GM12891 (cell line): ENCODE measurements around the gene ZP3.
"Not testable (repeated sequence)": the region's sequence is repeated elsewhere in the genome, so short reads cannot be mapped to it uniquely, and the experiment has no call there.

Source experiments
- DNase-seq: peaks from one replicate; pipeline ENCODE4 v3.0.0; 2011; ENCODE audit warnings: low spot score; ENCODE audit not compliant: insufficient read length
- FAIRE-seq: peaks from 2 replicates; lab custom pipeline; 2011; peaks lifted over from hg19 to GRCh38; lab: Jason Lieb, UNC

Gene ZP3

DNA sequence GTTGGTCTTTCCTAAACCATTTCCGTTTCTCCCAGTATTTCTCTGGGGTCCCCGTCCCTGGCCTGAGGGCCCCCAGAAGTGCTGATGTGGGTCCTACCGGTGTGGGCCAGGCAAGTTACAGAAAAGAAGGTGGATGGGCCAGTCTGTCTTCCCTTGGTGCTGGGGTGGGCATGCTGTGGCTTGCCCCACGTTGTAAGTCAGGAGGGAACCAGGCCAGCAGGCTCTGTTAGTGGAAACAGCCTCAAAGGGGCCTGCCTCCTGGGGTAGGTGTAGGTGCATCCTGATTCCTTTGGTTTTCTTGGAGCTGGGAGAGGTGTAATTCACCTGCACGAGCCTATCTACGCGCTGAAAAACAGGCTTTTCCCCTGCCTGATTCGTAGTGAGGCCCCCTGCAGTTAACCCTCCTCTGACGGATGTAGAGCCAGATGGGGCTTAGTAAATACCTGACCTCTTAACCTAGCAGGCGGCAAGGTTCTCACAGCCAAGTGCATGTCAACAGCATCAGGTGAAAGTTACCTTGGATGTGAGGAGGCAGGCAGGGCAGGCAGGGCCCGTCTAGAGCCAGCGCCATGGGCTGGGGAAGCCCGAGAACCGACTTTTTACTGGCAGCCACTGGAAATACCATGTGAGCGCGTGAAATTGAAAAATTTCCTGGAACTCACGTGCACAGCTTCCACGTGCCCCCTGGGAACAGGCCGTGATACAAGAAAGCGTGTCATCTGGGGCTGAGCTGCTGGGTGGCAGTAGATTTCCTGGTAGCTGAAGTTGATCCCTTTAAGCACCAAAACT lies 61.3 kb downstream of the ZP3 start:
- not testable (repeated sequence) for DNase-seq, FAIRE-seq

DNA sequence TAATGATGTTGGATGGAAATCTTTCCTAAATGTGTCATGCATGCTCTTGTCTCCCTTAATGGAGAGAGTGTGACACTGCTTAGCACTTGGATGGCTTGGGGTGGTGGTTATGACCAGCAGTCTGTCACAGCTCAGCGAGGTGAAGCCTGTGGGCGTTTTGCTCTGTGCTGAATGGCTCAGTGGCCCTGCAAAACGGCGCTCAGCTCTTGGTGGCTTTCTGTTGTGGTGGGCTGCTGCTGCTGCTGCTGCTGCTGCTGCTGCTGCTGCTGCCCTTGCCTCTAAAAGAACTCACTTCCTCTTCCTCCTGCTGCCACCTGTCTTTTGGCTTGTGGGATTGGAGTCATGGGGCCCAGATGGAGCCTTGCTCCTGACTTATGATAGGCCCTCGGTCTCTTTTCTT lies 61.9 kb downstream of the ZP3 start:
- not testable (repeated sequence) for DNase-seq
- peak; percentile 99 for FAIRE-seq

DNA sequence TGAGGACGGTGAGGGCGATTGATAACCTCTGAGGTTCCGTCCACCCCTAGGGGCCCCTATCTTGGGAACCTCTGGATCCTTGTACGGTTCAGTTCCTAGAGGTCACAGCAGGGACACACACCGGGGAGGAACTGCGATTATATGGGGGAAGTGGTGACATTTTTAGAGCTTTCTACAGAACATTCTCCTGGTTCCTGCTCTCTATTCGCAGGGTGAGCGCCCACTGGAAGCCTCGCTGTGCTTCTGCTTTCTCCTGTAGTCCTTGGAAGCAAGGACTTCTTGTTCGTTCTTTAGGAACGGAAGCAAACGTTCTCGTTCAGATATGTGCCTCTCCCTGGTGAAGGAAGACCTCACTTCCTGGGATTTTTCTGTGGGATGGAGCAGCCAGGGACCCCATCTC lies 63.2 kb downstream of the ZP3 start:
- DNase-seq, FAIRE-seq: not testable (repeated sequence)
